Measurements from ENCODE around the gene EBPL. TPM values are rescaled to one million over a fixed set of nuclear protein-coding genes. Genes with fewer than 3 reads are reported as not detected.

The EBPL gene
- 82.9 and 86.4 TPM in 2 replicates for total RNA-seq (ENCODE audit: low replicate concordance)

DNA sequence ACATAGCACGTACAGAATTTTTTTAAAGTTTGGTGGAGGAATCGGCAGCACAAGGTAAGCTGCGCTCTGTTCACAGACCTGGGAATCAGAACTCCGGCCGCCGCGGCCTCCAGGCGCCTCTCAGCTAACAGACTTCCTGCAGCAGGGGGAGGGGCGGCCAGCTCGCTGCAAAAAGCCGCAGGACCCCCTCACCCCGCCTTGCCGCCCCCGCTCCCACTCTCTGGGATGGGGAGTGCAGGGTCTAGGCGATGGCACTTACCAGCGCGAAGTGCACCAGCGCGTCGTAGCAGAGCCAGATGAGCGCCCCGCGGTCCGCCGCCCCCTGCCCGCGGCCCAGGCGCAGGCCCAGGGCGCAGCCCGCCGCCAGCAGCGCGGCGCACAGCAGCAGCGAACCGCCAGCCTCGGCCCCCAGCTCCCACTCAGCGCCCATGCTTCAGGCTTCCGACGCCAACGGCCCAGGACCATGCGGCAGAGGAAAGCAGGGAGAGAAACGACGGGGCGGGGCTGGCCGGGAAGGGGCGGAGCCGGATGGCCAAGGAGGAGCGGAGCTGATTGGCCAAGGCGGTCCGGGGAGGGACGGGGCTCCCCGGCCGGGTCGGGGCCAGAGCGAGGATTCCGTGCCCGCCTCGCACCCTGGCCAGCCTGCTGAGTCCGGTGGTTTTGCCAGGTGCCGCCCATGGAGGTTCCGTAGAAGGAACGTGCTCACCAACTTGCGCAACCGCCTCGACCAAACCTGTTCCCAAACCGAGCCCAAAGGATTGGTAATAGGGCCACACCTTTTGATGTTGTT, at the start of gene EBPL:
EBPL (minus strand) TSS at position 492 of the 790 bp plus-strand sequence; CDS start at position 430, 62 bp downstream.
- H3K27ac ChIP-seq: peak within 1 kb of the TSS; percentile 44
- TF ChIP-seq EZH2phosphoT487 (IDR thresholded peaks at IDR 0.05) (no peak), EZH2 (IDR thresholded peaks at IDR 0.05) (no peak)
- TF ChIP-seq, protein P1, sequence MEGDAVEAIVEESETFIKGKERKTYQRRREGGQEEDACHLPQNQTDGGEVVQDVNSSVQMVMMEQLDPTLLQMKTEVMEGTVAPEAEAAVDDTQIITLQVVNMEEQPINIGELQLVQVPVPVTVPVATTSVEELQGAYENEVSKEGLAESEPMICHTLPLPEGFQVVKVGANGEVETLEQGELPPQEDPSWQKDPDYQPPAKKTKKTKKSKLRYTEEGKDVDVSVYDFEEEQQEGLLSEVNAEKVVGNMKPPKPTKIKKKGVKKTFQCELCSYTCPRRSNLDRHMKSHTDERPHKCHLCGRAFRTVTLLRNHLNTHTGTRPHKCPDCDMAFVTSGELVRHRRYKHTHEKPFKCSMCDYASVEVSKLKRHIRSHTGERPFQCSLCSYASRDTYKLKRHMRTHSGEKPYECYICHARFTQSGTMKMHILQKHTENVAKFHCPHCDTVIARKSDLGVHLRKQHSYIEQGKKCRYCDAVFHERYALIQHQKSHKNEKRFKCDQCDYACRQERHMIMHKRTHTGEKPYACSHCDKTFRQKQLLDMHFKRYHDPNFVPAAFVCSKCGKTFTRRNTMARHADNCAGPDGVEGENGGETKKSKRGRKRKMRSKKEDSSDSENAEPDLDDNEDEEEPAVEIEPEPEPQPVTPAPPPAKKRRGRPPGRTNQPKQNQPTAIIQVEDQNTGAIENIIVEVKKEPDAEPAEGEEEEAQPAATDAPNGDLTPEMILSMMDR (IDR thresholded peaks at IDR 0.05): no peak
- H3K27me3 ChIP-seq: peaks cover 3% of the 10 kb centered on the region
- Mint-ChIP-seq H3K27me3 (ENCODE audit: insufficient read depth, low read depth) (peaks cover 7% of the 10 kb centered on the region), H3K9me3 (no peaks in the 10 kb centered on the region), H3K27ac (peak within 1 kb of the TSS; percentile 91), H3K4me3 (peak within 1 kb of the TSS; percentile 93), H3K36me3 (peaks cover 14% of the 10 kb centered on the region), H3K4me1 (peaks cover 21% of the 10 kb centered on the region)
- H3K4me2 ChIP-seq: peak within 1 kb of the TSS; percentile 77
- H3K9ac ChIP-seq: peak within 1 kb of the TSS; percentile 1
- H3K4me3 ChIP-seq: peak within 1 kb of the TSS; percentile 59
- H3F3A ChIP-seq (ENCODE audit: low read depth): peaks cover 12% of the 10 kb centered on the region
- no peaks in the 10 kb centered on the region for H4K20me1 ChIP-seq (ENCODE audit: low read depth)
- H3K36me3 ChIP-seq: no peaks in the 10 kb centered on the region
- H3K9me3 ChIP-seq (ENCODE audit: low read depth): no peaks in the 10 kb centered on the region
- peak; percentile 93 for DNase-seq (ENCODE audit: low spot score)
- peaks cover 21% of the 10 kb centered on the region for H3K79me2 ChIP-seq (ENCODE audit: low read depth)
- peak within 1 kb of the TSS; percentile 48 for H2AFZ ChIP-seq (replicated peaks)
- H3K4me1 ChIP-seq: no peaks in the 10 kb centered on the region

DNA sequence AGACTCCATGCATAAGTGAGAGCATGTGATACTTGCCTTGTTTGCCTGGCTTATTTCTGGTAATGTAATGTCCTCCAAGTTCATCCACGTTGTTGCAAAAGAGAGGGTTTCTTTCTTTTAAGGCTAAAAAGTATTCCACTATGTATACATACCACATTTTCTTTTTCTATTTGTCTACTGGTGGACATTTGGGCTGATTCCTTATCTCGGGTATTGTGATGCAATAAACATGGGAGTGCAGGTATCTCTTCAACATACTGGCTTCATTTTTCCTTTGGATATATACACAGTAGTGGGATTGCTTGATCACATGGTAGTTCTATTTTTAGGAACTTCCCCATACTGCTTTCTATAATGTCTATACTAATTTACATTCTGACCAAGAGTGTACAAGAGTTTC, 49.6 kb upstream of the EBPL start:
- Histone ChIP-seq H3K27me3 (no peaks in the 10 kb centered on the region), H3K9me3 (ENCODE audit: low read depth) (no peaks in the 10 kb centered on the region), H3K79me2 (ENCODE audit: low read depth) (no peaks in the 10 kb centered on the region), H3K4me1 (no peaks in the 10 kb centered on the region), H3F3A (ENCODE audit: low read depth) (no peaks in the 10 kb centered on the region), H4K20me1 (ENCODE audit: low read depth) (no peaks in the 10 kb centered on the region), H3K36me3 (peaks cover 5% of the 10 kb centered on the region), H3K4me2 (no peak overlapping the region), H3K4me3 (no peak overlapping the region), H3K27ac (no peak overlapping the region), H3K9ac (no peak overlapping the region), H2AFZ (replicated peaks) (no peak overlapping the region)
- H3K9me3 Mint-ChIP-seq: no peaks in the 10 kb centered on the region
- no peak for DNase-seq (ENCODE audit: low spot score)
- TF ChIP-seq EZH2 (IDR thresholded peaks at IDR 0.05) (no peak), EZH2phosphoT487 (IDR thresholded peaks at IDR 0.05) (no peak)
- TF ChIP-seq, protein P1 (IDR thresholded peaks at IDR 0.05): no peak
- no peak overlapping the region for H3K27ac Mint-ChIP-seq
- H3K36me3 Mint-ChIP-seq: peaks cover 32% of the 10 kb centered on the region
- no peak overlapping the region for H3K4me3 Mint-ChIP-seq
- H3K27me3 Mint-ChIP-seq (ENCODE audit: insufficient read depth, low read depth): no peaks in the 10 kb centered on the region
- H3K4me1 Mint-ChIP-seq: no peaks in the 10 kb centered on the region

DNA sequence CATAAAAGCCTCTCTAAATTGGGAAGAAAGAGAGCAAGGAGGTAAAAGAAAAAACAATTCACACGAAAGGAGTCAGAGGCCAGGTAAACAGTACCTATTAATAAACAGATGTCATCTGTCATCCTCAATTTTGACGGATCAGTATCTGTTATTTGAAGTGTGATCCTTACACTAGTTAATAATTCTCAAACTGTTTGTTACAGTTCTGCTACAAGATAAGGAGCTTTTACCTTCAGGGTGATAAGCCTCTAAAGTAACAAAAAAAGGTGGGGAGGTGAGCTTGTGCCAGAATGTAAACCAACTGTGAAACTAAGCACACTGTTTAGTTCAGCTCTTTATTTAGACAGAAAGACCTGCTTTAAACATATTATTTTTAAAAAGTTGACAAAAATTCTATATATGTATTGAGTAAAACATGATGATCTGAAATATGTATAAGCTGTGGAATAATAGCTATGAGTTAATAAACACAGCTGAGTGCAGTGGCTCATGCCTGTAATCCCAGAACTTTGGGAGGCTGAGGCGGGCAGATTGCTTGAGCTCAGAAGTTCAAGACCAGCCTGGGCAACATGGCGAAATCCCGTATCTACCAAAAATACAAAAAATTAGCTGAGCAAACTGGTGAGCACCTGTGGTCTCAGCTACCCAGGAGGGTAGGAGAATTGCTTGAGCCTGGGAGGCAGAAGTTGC, 48.4 kb upstream of the EBPL start:
- H3K4me2 ChIP-seq: no peak overlapping the region
- H3K4me3 ChIP-seq: no peak overlapping the region
- no peak overlapping the region for H3K4me3 Mint-ChIP-seq
- TF ChIP-seq EZH2 (IDR thresholded peaks at IDR 0.05) (no peak), EZH2phosphoT487 (IDR thresholded peaks at IDR 0.05) (no peak)
- TF ChIP-seq, protein P1 (IDR thresholded peaks at IDR 0.05): no peak
- H3K4me1 Mint-ChIP-seq: no peaks in the 10 kb centered on the region
- no peak overlapping the region for H3K27ac Mint-ChIP-seq
- H3K27me3 ChIP-seq: no peaks in the 10 kb centered on the region
- no peaks in the 10 kb centered on the region for H3K79me2 ChIP-seq (ENCODE audit: low read depth)
- H3K9me3 Mint-ChIP-seq: no peaks in the 10 kb centered on the region
- H3K36me3 Mint-ChIP-seq: peaks cover 24% of the 10 kb centered on the region
- no peaks in the 10 kb centered on the region for H3F3A ChIP-seq (ENCODE audit: low read depth)
- no peak for DNase-seq (ENCODE audit: low spot score)
- H3K9ac ChIP-seq: no peak overlapping the region
- no peaks in the 10 kb centered on the region for H3K9me3 ChIP-seq (ENCODE audit: low read depth)
- no peaks in the 10 kb centered on the region for H3K4me1 ChIP-seq
- no peak overlapping the region for H3K27ac ChIP-seq
- no peak overlapping the region for H2AFZ ChIP-seq (replicated peaks)
- peaks cover 5% of the 10 kb centered on the region for H3K36me3 ChIP-seq
- H3K27me3 Mint-ChIP-seq (ENCODE audit: insufficient read depth, low read depth): no peaks in the 10 kb centered on the region
- peaks cover 3% of the 10 kb centered on the region for H4K20me1 ChIP-seq (ENCODE audit: low read depth)

All from neural progenitor cell (in vitro differentiated cells).